Measurements from ENCODE around the gene CERS2.

The CERS2 gene

DNA sequence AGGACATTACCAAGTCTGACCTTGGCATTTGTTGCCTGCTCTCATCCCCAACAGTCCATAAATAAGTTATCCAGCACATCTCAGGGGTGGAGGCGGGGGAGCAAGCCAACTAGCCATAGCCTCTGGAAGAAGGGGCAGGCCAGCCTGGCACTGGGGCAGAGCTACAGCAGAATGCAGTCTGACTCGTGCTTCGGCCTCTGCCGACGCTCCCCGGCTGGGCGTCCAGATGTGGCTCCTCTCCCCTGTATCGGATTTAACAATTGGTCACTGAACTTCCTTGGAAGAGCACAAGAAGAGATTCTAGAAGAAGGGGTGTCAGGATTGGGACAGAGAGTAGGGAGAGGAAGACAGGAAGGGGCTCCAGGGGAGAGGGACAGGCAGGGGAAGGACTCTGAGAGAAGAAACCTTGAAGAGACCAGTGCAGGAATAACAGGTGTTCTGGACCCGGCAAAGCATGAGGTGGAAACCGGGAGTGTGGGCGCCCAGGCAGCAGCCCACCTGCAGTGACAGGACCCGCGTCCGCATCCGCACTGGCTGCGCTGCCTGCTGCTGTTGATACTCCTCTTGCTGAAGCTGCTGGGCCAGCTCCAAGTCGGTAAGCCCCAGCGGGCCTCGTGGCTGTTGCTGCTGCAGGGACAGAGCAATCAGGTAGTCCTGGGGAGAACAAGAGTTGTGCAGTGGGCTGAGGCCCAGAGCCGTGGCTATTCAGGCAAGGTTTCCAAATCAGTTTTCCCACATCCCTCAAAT, 22.7 kb upstream of the CERS2 start:
- H3K4me3 ChIP-seq (ENCODE audit: low read depth, low read length) = no peak overlapping the region
- no peak for TF ChIP-seq CTCF (IDR thresholded peaks at IDR 0.05; ENCODE audit: low read depth, low read length)

DNA sequence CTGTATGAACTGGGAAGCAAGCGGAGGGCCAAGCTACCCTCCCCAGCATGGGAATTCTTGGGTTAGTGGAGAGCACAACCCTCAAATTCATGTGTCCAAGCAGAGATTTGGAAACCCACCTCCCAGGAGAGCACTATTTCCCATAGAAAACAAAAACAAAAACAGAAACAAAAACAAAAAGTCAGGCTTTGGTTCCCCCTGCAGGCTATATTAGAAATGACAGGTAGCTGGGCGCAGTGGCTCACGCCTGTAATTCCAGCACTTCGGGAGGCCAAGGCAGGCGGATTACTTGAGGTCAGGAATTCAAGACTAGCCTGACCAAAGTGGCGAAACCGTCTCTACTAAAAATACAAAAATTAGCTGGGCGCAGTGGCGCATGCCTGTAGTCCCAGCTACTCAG, 21.3 kb upstream of the CERS2 start:
- no peak overlapping the region for H3K4me3 ChIP-seq (ENCODE audit: low read depth, low read length)
- peak; percentile 67 for TF ChIP-seq CTCF (IDR thresholded peaks at IDR 0.05; ENCODE audit: low read depth, low read length)

DNA sequence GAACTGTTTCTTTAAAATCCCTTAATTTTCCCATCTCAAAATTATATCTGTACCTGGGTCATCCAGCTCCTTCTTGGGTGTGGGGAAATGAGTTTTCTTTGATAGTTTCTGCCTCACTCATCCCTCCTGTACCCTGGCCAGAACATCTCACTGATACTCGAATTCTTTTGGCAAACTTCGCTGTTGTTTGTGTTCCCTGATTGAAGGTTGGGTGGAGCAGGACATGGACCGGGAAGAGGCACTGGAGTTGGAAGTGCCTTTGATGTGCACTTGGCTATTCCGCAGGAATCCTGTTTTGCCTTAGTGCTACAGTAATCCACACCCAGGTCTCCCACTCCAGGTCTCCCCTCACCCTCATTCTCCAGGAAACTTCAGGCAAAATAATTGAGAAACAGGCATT, 20.8 kb upstream of the CERS2 start:
- no peak overlapping the region for H3K4me3 ChIP-seq (ENCODE audit: low read depth, low read length)
- TF ChIP-seq CTCF (IDR thresholded peaks at IDR 0.05; ENCODE audit: low read depth, low read length) = no peak

DNA sequence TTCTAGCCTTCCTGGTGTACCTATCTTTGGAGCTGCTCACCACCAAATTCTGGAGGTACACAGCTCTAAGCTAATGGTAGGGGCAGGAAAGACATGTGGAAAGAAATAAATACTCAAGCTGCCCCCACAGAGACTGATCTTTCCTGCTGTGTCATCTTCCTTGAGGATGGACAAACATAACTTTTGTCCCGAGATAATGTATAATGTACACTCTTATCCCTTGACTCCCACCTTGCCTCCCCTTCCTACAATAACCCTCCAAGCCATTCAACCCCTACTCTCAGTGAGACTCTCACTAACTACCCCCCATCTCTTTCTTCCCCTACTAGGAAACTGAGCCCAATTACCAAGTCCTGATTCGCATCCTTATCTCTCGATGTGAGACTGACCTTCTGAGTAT, 19.6 kb upstream of the CERS2 start:
- TF ChIP-seq CTCF (IDR thresholded peaks at IDR 0.05; ENCODE audit: low read depth, low read length) = no peak
- H3K4me3 ChIP-seq (ENCODE audit: low read depth, low read length) = no peak overlapping the region

GRCh38 chr1:150992626-150993025, 18.0 kb upstream of the CERS2 start:
- no peak for TF ChIP-seq CTCF (IDR thresholded peaks at IDR 0.05; ENCODE audit: low read depth, low read length)

DNA sequence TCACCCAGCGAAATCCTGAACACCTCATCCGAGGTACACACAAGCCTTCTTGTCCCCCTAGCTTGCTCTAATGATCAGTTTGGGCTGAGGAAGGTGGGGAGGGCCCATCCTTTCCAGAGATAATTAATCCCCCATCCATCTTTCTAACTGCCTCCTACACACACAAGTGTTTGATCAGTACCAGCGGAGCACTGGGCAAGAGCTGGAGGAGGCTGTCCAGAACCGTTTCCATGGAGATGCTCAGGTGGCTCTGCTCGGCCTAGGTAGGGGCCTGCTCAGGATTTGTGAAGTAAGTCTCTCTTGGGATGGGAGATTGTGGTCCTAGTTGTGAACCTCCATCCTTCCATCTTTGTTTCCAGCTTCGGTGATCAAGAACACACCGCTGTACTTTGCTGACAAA, 13.3 kb upstream of the CERS2 start:
- no peak overlapping the region for H3K4me3 ChIP-seq (ENCODE audit: low read depth, low read length)
- no peak for TF ChIP-seq CTCF (IDR thresholded peaks at IDR 0.05; ENCODE audit: low read depth, low read length)

More at GRCh38 chr1:150992626-150993025, 18.0 kb upstream of the CERS2 start:
- H3K4me3 ChIP-seq (ENCODE audit: low read depth, low read length) = no peak overlapping the region

DNA sequence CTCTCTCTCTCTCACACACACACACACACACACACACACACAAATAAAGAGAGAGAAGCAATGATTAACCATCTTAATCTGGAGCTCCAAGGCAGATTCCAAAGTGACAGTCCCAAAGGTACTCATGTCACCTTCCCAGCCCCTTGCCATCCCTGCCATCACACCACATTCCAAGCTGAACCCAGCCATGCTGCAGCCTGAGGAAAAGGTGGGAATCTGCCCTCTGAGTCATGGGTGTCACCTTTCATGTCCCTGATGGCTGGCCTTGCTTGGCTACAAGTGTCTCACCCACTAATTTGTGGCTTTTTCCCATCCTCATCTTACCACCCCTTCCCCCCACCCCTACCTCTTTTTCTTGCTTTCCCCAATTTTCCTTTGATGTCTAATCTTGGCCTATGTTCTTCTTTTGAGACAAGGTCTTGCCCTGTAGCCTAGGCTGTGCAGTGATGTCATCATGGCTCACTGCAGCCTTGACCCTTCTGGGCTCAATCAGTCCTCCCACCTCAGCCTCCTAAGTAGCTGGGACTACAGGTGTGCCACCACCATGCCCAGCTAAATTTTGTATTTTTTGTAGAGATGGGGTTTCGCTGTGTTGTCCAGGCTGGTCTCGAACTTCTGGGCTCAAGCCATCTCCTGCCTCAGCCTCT, 10.7 kb upstream of the CERS2 start:
- H3K4me3 ChIP-seq (ENCODE audit: low read depth, low read length) = no peak overlapping the region
- no peak for TF ChIP-seq CTCF (IDR thresholded peaks at IDR 0.05; ENCODE audit: low read depth, low read length)

Measured in WI38 (cell line).